ENCODE measurements around the gene PAWR. TPM values are rescaled to one million over a fixed set of nuclear protein-coding genes. Genes with fewer than 3 reads are reported as not detected.
"Not testable (repeated sequence)": the region's sequence is repeated elsewhere in the genome, so short reads cannot be mapped to it uniquely, and the experiment has no call there.

PAWR gene
- total RNA-seq, 1 experiment from 2014 or later = 109 TPM

- no peak for DNase-seq (ENCODE audit: extremely low read depth, low read depth)
Observed at GRCh38 chr12:79688376-79689060, 2.2 kb downstream of the PAWR start.

- no peak for DNase-seq (ENCODE audit: extremely low read depth, low read depth)
Observed at GRCh38 chr12:79687711-79688260, 3.0 kb downstream of the PAWR start.

- no peak for DNase-seq (ENCODE audit: extremely low read depth, low read depth)
Observed at GRCh38 chr12:79686171-79686570, 4.6 kb downstream of the PAWR start.

- DNase-seq (ENCODE audit: extremely low read depth, low read depth) = no peak
Observed at GRCh38 chr12:79685068-79685467, 5.7 kb downstream of the PAWR start.

- DNase-seq (ENCODE audit: extremely low read depth, low read depth) = not testable (repeated sequence)
Observed at GRCh38 chr12:79684338-79684737, 6.4 kb downstream of the PAWR start.

GRCh38 chr12:79682593-79682992, 8.2 kb downstream of the PAWR start:
- no peak for DNase-seq (ENCODE audit: extremely low read depth, low read depth)

- no peak for DNase-seq (ENCODE audit: extremely low read depth, low read depth)
Observed at GRCh38 chr12:79681008-79681590, 9.7 kb downstream of the PAWR start.

- DNase-seq (ENCODE audit: extremely low read depth, low read depth) = no peak
Observed at GRCh38 chr12:79680051-79680450, 10.7 kb downstream of the PAWR start.

GRCh38 chr12:79678306-79678705, 12.5 kb downstream of the PAWR start:
- no peak for DNase-seq (ENCODE audit: extremely low read depth, low read depth)

- DNase-seq (ENCODE audit: extremely low read depth, low read depth) = no peak
Observed at GRCh38 chr12:79677672-79678071, 13.1 kb downstream of the PAWR start.

GRCh38 chr12:79676579-79676978, 14.2 kb downstream of the PAWR start:
- DNase-seq (ENCODE audit: extremely low read depth, low read depth) = no peak

GRCh38 chr12:79674629-79675028, 16.1 kb downstream of the PAWR start:
- DNase-seq (ENCODE audit: extremely low read depth, low read depth) = no peak

GRCh38 chr12:79673354-79673753, 17.4 kb downstream of the PAWR start:
- DNase-seq (ENCODE audit: extremely low read depth, low read depth) = no peak

- DNase-seq (ENCODE audit: extremely low read depth, low read depth) = no peak
Observed at GRCh38 chr12:79668113-79668512, 22.7 kb downstream of the PAWR start.

- DNase-seq (ENCODE audit: extremely low read depth, low read depth) = no peak
Observed at GRCh38 chr12:79665212-79665887, 25.4 kb downstream of the PAWR start.

GRCh38 chr12:79664518-79664917, 26.2 kb downstream of the PAWR start:
- DNase-seq (ENCODE audit: extremely low read depth, low read depth) = no peak

GRCh38 chr12:79662046-79662811, 28.5 kb downstream of the PAWR start:
- DNase-seq (ENCODE audit: extremely low read depth, low read depth) = no peak

GRCh38 chr12:79661629-79662028, 29.1 kb downstream of the PAWR start:
- DNase-seq (ENCODE audit: extremely low read depth, low read depth) = no peak

- no peak for DNase-seq (ENCODE audit: extremely low read depth, low read depth)
Observed at GRCh38 chr12:79659961-79660431, 30.8 kb downstream of the PAWR start.

- DNase-seq (ENCODE audit: extremely low read depth, low read depth) = no peak
Observed at GRCh38 chr12:79658221-79658620, 32.5 kb downstream of the PAWR start.

GRCh38 chr12:79657136-79657535, 33.6 kb downstream of the PAWR start:
- DNase-seq (ENCODE audit: extremely low read depth, low read depth) = no peak
